HEK293 (cell line): Measurements from ENCODE around the gene SORCS3.

Experiments used
- TCF7L2 ChIP-seq: IDR thresholded peaks from 2 replicates; pipeline ENCODE4 v1.6.1; 2011; ENCODE audit warnings: low read depth, mild to moderate bottlenecking, inconsistent platforms, low read length, moderate library complexity, borderline replicate concordance
- ZNF23 ChIP-seq: fragments of 450-650 bp; formaldehyde crosslinking; IDR thresholded peaks from 2 replicates; pipeline ENCODE4 v1.5.1; 2016; ENCODE audit warnings: missing biosample characterization, missing genetic modification characterization, borderline replicate concordance
- ZNF610 ChIP-seq: fragments of 450-650 bp; formaldehyde crosslinking; IDR thresholded peaks from 2 replicates; pipeline ENCODE4 v1.5.1; 2016; ENCODE audit warnings: missing biosample characterization, missing genetic modification characterization, borderline replicate concordance
- ZNF830 ChIP-seq: fragments of 450-650 bp; IDR thresholded peaks from 2 replicates; pipeline ENCODE4 v1.5.0; 2018; ENCODE audit warnings: missing biosample characterization, missing genetic modification characterization, low read depth, mild to moderate bottlenecking, moderate library complexity
- TF ChIP-seq, protein P1 (sequence below): fragments of 450-650 bp; formaldehyde crosslinking; IDR thresholded peaks from 2 replicates; pipeline ENCODE4 v1.5.1; 2016; ENCODE audit warnings: missing biosample characterization, missing genetic modification characterization
- TF ChIP-seq, protein P2 (sequence below): fragments of 450-650 bp; formaldehyde crosslinking; IDR thresholded peaks from 2 replicates; pipeline ENCODE4 v1.5.1; 2016; ENCODE audit warnings: missing biosample characterization, missing genetic modification characterization

DNA sequence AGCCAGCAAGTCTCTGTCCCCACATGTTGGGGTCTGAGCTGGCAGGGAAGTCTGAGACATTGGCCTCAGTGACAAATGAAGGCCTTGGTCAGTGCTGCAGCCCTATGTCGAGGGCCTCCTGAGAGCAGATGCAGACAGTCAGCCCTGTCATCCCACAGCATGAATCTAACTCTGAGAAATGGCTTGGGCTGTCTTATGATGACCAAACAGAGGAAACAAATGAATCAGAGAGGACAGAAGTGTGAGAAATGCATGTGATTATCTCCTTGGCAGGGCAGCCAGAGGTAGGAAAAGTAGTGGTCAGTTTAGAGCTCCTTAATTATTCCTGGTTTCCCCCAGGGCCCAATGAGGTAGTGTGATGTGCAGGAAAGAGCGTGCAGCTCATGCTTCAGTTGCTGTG lies 287.6 kb downstream of the SORCS3 start:
- TF ChIP-seq, protein P1, sequence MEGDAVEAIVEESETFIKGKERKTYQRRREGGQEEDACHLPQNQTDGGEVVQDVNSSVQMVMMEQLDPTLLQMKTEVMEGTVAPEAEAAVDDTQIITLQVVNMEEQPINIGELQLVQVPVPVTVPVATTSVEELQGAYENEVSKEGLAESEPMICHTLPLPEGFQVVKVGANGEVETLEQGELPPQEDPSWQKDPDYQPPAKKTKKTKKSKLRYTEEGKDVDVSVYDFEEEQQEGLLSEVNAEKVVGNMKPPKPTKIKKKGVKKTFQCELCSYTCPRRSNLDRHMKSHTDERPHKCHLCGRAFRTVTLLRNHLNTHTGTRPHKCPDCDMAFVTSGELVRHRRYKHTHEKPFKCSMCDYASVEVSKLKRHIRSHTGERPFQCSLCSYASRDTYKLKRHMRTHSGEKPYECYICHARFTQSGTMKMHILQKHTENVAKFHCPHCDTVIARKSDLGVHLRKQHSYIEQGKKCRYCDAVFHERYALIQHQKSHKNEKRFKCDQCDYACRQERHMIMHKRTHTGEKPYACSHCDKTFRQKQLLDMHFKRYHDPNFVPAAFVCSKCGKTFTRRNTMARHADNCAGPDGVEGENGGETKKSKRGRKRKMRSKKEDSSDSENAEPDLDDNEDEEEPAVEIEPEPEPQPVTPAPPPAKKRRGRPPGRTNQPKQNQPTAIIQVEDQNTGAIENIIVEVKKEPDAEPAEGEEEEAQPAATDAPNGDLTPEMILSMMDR (tag by site-specific recombination): no peak
- TF ChIP-seq, protein P2, sequence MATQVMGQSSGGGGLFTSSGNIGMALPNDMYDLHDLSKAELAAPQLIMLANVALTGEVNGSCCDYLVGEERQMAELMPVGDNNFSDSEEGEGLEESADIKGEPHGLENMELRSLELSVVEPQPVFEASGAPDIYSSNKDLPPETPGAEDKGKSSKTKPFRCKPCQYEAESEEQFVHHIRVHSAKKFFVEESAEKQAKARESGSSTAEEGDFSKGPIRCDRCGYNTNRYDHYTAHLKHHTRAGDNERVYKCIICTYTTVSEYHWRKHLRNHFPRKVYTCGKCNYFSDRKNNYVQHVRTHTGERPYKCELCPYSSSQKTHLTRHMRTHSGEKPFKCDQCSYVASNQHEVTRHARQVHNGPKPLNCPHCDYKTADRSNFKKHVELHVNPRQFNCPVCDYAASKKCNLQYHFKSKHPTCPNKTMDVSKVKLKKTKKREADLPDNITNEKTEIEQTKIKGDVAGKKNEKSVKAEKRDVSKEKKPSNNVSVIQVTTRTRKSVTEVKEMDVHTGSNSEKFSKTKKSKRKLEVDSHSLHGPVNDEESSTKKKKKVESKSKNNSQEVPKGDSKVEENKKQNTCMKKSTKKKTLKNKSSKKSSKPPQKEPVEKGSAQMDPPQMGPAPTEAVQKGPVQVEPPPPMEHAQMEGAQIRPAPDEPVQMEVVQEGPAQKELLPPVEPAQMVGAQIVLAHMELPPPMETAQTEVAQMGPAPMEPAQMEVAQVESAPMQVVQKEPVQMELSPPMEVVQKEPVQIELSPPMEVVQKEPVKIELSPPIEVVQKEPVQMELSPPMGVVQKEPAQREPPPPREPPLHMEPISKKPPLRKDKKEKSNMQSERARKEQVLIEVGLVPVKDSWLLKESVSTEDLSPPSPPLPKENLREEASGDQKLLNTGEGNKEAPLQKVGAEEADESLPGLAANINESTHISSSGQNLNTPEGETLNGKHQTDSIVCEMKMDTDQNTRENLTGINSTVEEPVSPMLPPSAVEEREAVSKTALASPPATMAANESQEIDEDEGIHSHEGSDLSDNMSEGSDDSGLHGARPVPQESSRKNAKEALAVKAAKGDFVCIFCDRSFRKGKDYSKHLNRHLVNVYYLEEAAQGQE (tag by site-specific recombination): no peak
- TF ChIP-seq ZNF610 (tag by site-specific recombination) (no peak), TCF7L2 (no peak), ZNF830 (tag by site-specific recombination) (no peak), ZNF23 (no peak)
